H1 (cell line): ENCODE results near the gene KANSL2. TPM values are rescaled to one million over a fixed set of nuclear protein-coding genes. Genes with fewer than 3 reads are reported as not detected.

Experiments
- CTCF ChIA-PET: fragments of 300-600 bp; sonication (Branson Sonifier 250); formaldehyde crosslinking; loops from one replicate; lab custom pipeline; 2021; ENCODE audit not compliant: partially characterized antibody; lab: Charles Lee
- POLR2A ChIA-PET: fragments of 300-600 bp; sonication (Branson Sonifier 250); formaldehyde crosslinking; loops from one replicate; lab custom pipeline; 2021; ENCODE audit warnings: inconsistent platforms; ENCODE audit not compliant: partially characterized antibody; lab: Charles Lee
- DNase-seq, 2 experiments: peaks; one replicate each; pipeline versions ENCODE4 v3.0.0 to v3.0.0-alpha.2; 2010 to 2022; ENCODE audit warnings: low spot score in 2 of 2, low read depth in 1 of 2, mixed read lengths in 1 of 2
- FAIRE-seq: peaks from 2 replicates; lab custom pipeline; 2011; peaks lifted over from hg19 to GRCh38; lab: Jason Lieb, UNC
- H2AFZ ChIP-seq: 2 replicates; pipeline ENCODE4 v1.8.1; 2012; ENCODE audit warnings: low read length, inconsistent platforms
- H2AK5ac ChIP-seq: 2 replicates; pipeline ENCODE4 v1.6.1; 2013; ENCODE audit warnings: low read depth, low read length
- H2BK120ac ChIP-seq: replicated peaks from 2 replicates; pipeline ENCODE3; 2013; ENCODE audit warnings: low read depth, low read length, inconsistent platforms
- H2BK12ac ChIP-seq: 2 replicates; pipeline ENCODE4 v1.6.1; 2013; ENCODE audit warnings: low read depth, low read length
- H2BK15ac ChIP-seq: 2 replicates; pipeline ENCODE4 v1.6.1; 2013; ENCODE audit warnings: low read length
- H2BK20ac ChIP-seq: 2 replicates; pipeline ENCODE4 v1.6.1; 2013; ENCODE audit warnings: low read length
- H2BK5ac ChIP-seq: 2 replicates; pipeline ENCODE4 v1.6.1; 2013; ENCODE audit warnings: low read depth, low read length
- H3K14ac ChIP-seq: 2 replicates; pipeline ENCODE4 v1.6.1; 2013; ENCODE audit warnings: inconsistent platforms; ENCODE audit not compliant: insufficient read length
- H3K18ac ChIP-seq: 2 replicates; pipeline ENCODE4 v1.6.1; 2013; ENCODE audit warnings: low read length; ENCODE audit errors: extremely low read depth
- H3K23ac ChIP-seq: 2 replicates; pipeline ENCODE4 v1.6.1; 2013; ENCODE audit warnings: inconsistent platforms; ENCODE audit not compliant: insufficient read length
- H3K23me2 ChIP-seq: 2 replicates; pipeline ENCODE4 v1.6.1; 2013; ENCODE audit warnings: low read depth, low read length
- H3K27ac ChIP-seq: 2 replicates; pipeline ENCODE4 v1.6.1; 2011; ENCODE audit warnings: low read depth, low read length, inconsistent platforms
- H3K27me3 ChIP-seq, 4 experiments: replicated peaks in 1 of 4; 1 replicate in 1 of 4; 2 replicates in 3 of 4; pipeline versions ENCODE4 v1.6.1 to v1.8.1; 2011 to 2013; ENCODE audit warnings: low read length in 3 of 4, mild to moderate bottlenecking in 3 of 4, inconsistent platforms in 2 of 4, mixed read lengths in 2 of 4, moderate library complexity in 1 of 4; ENCODE audit not compliant: control insufficient read depth in 3 of 4, insufficient read depth in 3 of 4; ENCODE audit errors: extremely low read depth in 1 of 4
- H3K36me3 ChIP-seq, 4 experiments: 2 replicates each; pipeline versions ENCODE4 v1.6.1 to v1.8.1; 2011 to 2013; ENCODE audit warnings: mild to moderate bottlenecking in 4 of 4, low read length in 3 of 4, moderate library complexity in 2 of 4, control low read depth in 1 of 4, inconsistent platforms in 1 of 4; ENCODE audit not compliant: insufficient read depth in 4 of 4, control insufficient read depth in 2 of 4
- H3K4ac ChIP-seq: replicated peaks from 2 replicates; pipeline ENCODE3; 2013; ENCODE audit warnings: low read length, low read depth, mixed read lengths, inconsistent platforms; ENCODE audit not compliant: insufficient read length
- H3K4me1 ChIP-seq, 4 experiments: replicated peaks in 1 of 4; 1 replicate in 1 of 4; 2 replicates in 3 of 4; pipeline versions ENCODE4 v1.6.1 to v1.8.1; 2011 to 2013; ENCODE audit warnings: low read length in 3 of 4, inconsistent platforms in 2 of 4, mixed read lengths in 1 of 4; ENCODE audit not compliant: insufficient read depth in 4 of 4, control insufficient read depth in 3 of 4
- H3K4me2 ChIP-seq, 2 experiments: 2 replicates each; pipeline versions ENCODE4 v1.6.1 to v1.8.1; 2011 to 2013; ENCODE audit warnings: low read depth in 2 of 2, low read length in 2 of 2, control low read depth in 1 of 2, inconsistent platforms in 1 of 2, mild to moderate bottlenecking in 1 of 2; ENCODE audit not compliant: insufficient read depth in 1 of 2
- H3K4me3 ChIP-seq, 4 experiments: fragments of 200-600, 300-600 bp in 1 of 4; sonication (generic), shearing (Covaris generic), sonication (Bioruptor Twin) in 1 of 4; 2 replicates each; pipeline versions ENCODE4 v1.5.1 to v1.8.1; 2011 to 2016; ENCODE audit warnings: low read length in 4 of 4, low read depth in 3 of 4, control low read depth in 2 of 4, inconsistent platforms in 2 of 4, mild to moderate bottlenecking in 2 of 4, mixed read lengths in 1 of 4, moderate library complexity in 1 of 4; ENCODE audit not compliant: insufficient read depth in 2 of 4; ENCODE audit errors: extremely low read depth in 1 of 4
- H3K56ac ChIP-seq: replicated peaks from 2 replicates; pipeline ENCODE3; 2013; ENCODE audit warnings: low read depth, mild to moderate bottlenecking, mixed read lengths, low read length, inconsistent platforms; ENCODE audit not compliant: insufficient read length
- H3K79me1 ChIP-seq: 2 replicates; pipeline ENCODE4 v1.6.1; 2013; ENCODE audit warnings: low read depth, low read length, control low read depth
- H3K79me2 ChIP-seq, 2 experiments: 2 replicates each; pipeline versions ENCODE4 v1.6.1 to v1.8.1; 2012 to 2013; ENCODE audit warnings: low read length in 2 of 2, mild to moderate bottlenecking in 2 of 2, inconsistent platforms in 1 of 2; ENCODE audit not compliant: insufficient read depth in 2 of 2, control insufficient read depth in 1 of 2
- H3K9ac ChIP-seq, 4 experiments: replicated peaks in 1 of 4; 1 replicate in 1 of 4; 2 replicates in 3 of 4; pipeline versions ENCODE4 v1.6.1 to v1.8.1; 2011 to 2013; ENCODE audit warnings: low read depth in 3 of 4, low read length in 3 of 4, control low read depth in 2 of 4, mild to moderate bottlenecking in 2 of 4, moderate library complexity in 2 of 4, inconsistent platforms in 1 of 4; ENCODE audit errors: extremely low read depth in 1 of 4
- H3K9me3 ChIP-seq, 2 experiments: 2 replicates each; pipeline versions ENCODE4 v1.6.1 to v1.8.1; 2012 to 2013; ENCODE audit warnings: mild to moderate bottlenecking in 2 of 2, moderate library complexity in 2 of 2, control low read depth in 1 of 2, inconsistent platforms in 1 of 2, low read depth in 1 of 2, low read length in 1 of 2, mixed read lengths in 1 of 2; ENCODE audit not compliant: insufficient read depth in 2 of 2
- H4K20me1 ChIP-seq, 2 experiments: replicated peaks in 1 of 2; 2 replicates each; pipeline versions ENCODE3 to v1.8.1; 2011 to 2013; ENCODE audit warnings: inconsistent platforms in 2 of 2, low read length in 2 of 2, mild to moderate bottlenecking in 1 of 2; ENCODE audit not compliant: insufficient read depth in 2 of 2, control insufficient read depth in 1 of 2
- H4K5ac ChIP-seq: 2 replicates; pipeline ENCODE4 v1.6.1; 2013; ENCODE audit warnings: low read length, low read depth, mixed read lengths, inconsistent platforms; ENCODE audit not compliant: insufficient read length
- H4K8ac ChIP-seq: 2 replicates; pipeline ENCODE4 v1.8.0; 2013; ENCODE audit warnings: mild to moderate bottlenecking, moderate library complexity, low read length, inconsistent platforms; ENCODE audit not compliant: insufficient read depth; ENCODE audit errors: extremely low read depth
- H4K91ac ChIP-seq: replicated peaks from 2 replicates; pipeline ENCODE3; 2013; ENCODE audit warnings: low read length, mixed read lengths, inconsistent platforms; ENCODE audit not compliant: insufficient read length
- ZNF274 ChIP-seq: IDR thresholded peaks from 2 replicates; pipeline ENCODE4 v1.7.0; 2012; ENCODE audit warnings: low read length, borderline replicate concordance; ENCODE audit errors: extremely low read depth
- WGBS, 2 experiments: shearing (Covaris generic) in 1 of 2; methylation state at CpG; one replicate each; pipeline versions ENCODE4 v1.1.6 to v1.1.7; 2013 to 2015; ENCODE audit warnings: low lambda C conversion rate in 2 of 2, mixed read lengths in 2 of 2, inconsistent platforms in 1 of 2, low coverage in 1 of 2, missing lambda C conversion rate in 1 of 2; ENCODE audit not compliant: insufficient replicate concordance in 2 of 2, insufficient coverage in 1 of 2, insufficient read length in 1 of 2; ENCODE audit errors: extremely low coverage in 1 of 2, missing lambda C conversion rate in 1 of 2; 5-methylcytosine and 5-hydroxymethylcytosine counted together
- polyA plus RNA-seq, 7 experiments: library from polyadenylated mRNA; depleted of rRNA in 3 of 7; stranded (reverse) in 5 of 7; unstranded in 2 of 7; fragments of >200 nt in 5 of 7; fragments of 200-250 nt in 2 of 7; gene quantifications; 1 replicate in 5 of 7; 2 replicates in 1 of 7; 4 replicates in 1 of 7; pipeline versions ENCODE4 v1.2.1 to v1.2.3, GENCODE V29; 2011 to 2013; ENCODE audit warnings: missing spikeins in 2 of 7, mixed read lengths in 2 of 7
- total RNA-seq: library from RNA; stranded (reverse); fragmentation: NEBNext Ultra II Directional; extraction: Animal tissue kit (Norgen Biotek cat#: 25700); gene quantifications from 2 replicates; pipeline ENCODE4 v1.2.1, GENCODE V29; 2021

Gene KANSL2
- total and polyA plus RNA-seq, 2 of the 8 experiments (the other 6 are each of a cell fraction or from before 2014, with no cell fraction given): 48.4 to 50.7 TPM

- peaks cover 24 to 80% of the 10 kb centered on the region in 2 experiments for H3K79me2 ChIP-seq
- H3K4ac ChIP-seq: no peak overlapping the region
- ChIA-PET CTCF (interaction anchor here (1.2 kb wide), 1 partner anchor 10 kb away, joined by 3 read pairs; no protein-coding TSS in a partner anchor), POLR2A (interaction anchor here (0.8 to 3.5 kb wide), 11 partner anchors 9 to 559 kb away, joined by 3 to 13 read pairs (median 4); partner anchors contain the start of gene PFKM)
- peak overlapping the region in 1 of 4 experiments; percentile 27; a peak in 1 of 7 replicates for H3K9ac ChIP-seq
- no peak overlapping the region for H3K23ac ChIP-seq
- H3K4me3 ChIP-seq: peak overlapping the region in 2 of 4 experiments; percentile 11 to 26; a peak in 2 of 8 replicates
- H3K56ac ChIP-seq: no peak overlapping the region
- no peaks in the 10 kb centered on the region for H3K9me3 ChIP-seq
- H3K4me2 ChIP-seq: peak overlapping the region; percentile 52 to 96; a peak in 2 of 4 replicates
- no peak overlapping the region for H3K14ac ChIP-seq
- peaks cover 7% of the 10 kb centered on the region in 2 experiments for H4K20me1 ChIP-seq
- no peak overlapping the region for H4K5ac ChIP-seq
- no peak overlapping the region for H2BK120ac ChIP-seq
- DNase-seq (no peak), FAIRE-seq (no peak)
- 0 out of 2 replicates have a peak, but pooled peaks cover 3% of the 10 kb centered on the region for H3K23me2 ChIP-seq
- no peak overlapping the region for H3K27ac ChIP-seq
- no peak overlapping the region; the same call in 1 of the 2 replicates for H4K8ac ChIP-seq
- no peak overlapping the region for H2BK5ac ChIP-seq
- no peak for TF ChIP-seq ZNF274
- no peak overlapping the region for H3K18ac ChIP-seq
- peaks cover 6% of the 10 kb centered on the region for H3K79me1 ChIP-seq
- 89 to 100% methylated on average over 1 to 3 of the region's 3 CpGs for WGBS, 2 experiments
- H2BK12ac ChIP-seq: no peak overlapping the region
- no peak overlapping the region for H2AK5ac ChIP-seq
- no peak overlapping the region for H2BK15ac ChIP-seq
- peaks cover 14 to 60% (median 34%) of the 10 kb centered on the region in 4 experiments for H3K36me3 ChIP-seq
- peaks cover 0 to 3% (median under 1%) of the 10 kb centered on the region in 4 experiments; a peak in 3 of 7 replicates for H3K4me1 ChIP-seq
- no peak overlapping the region for H2BK20ac ChIP-seq
- H3K27me3 ChIP-seq: no peaks in the 10 kb centered on the region
- no peak overlapping the region for H2AFZ ChIP-seq
- H4K91ac ChIP-seq: no peak overlapping the region
Observed at GRCh38 chr12:48678551-48679185, 3.4 kb downstream of the KANSL2 start.
